Peyer's patch (tissue), 4 donors: ENCODE data around the gene HP1BP3. TPM values are rescaled to one million over a fixed set of nuclear protein-coding genes. Genes with fewer than 3 reads are reported as not detected.

Experiments used
- DNase-seq, 3 donors: peaks; one replicate each; pipeline ENCODE4 v3.0.0-alpha.2; 2017 to 2019
- H3K27ac ChIP-seq, 4 donors: fragments of 200-600 bp; sonication (generic); one replicate each; pipeline ENCODE4 v1.5.1; 2016 to 2019
- H3K27me3 ChIP-seq, 2 donors: fragments of 200-600 bp; sonication (generic); one replicate each; pipeline ENCODE4 v1.5.1; 2019
- H3K36me3 ChIP-seq, 3 donors: fragments of 200-600 bp; sonication (generic); one replicate each; pipeline ENCODE4 v1.5.1; 2016 to 2019
- H3K4me1 ChIP-seq, 4 donors: fragments of 200-600 bp; sonication (generic); one replicate each; pipeline ENCODE4 v1.5.1; 2016 to 2019
- H3K4me3 ChIP-seq, 4 donors: fragments of 200-600 bp; sonication (generic); 1 replicate in 3 of 4; 2 replicates in 1 of 4; pipeline ENCODE4 v1.5.1; 2016 to 2019; ENCODE audit warnings: mild to moderate bottlenecking in 1 of 4
- H3K9me3 ChIP-seq, 4 donors: fragments of 200-600 bp; sonication (generic); one replicate each; pipeline ENCODE4 v1.5.1; 2016 to 2019; ENCODE audit warnings: mild to moderate bottlenecking in 1 of 4
- POLR2A ChIP-seq, 2 donors: fragments of 450-650 bp; IDR thresholded peaks; one replicate each; pipeline ENCODE4 v1.5.1; 2017; ENCODE audit warnings: antibody characterized with exemption in 2 of 2, mild to moderate bottlenecking in 2 of 2, moderate library complexity in 2 of 2
- total RNA-seq, 4 donors: library from RNA; depleted of rRNA; stranded (reverse); fragments of >200 nt; gene quantifications; one replicate each; pipeline ENCODE4 v1.1.0, GENCODE V29; 2016
- TF ChIP-seq, protein P1 (sequence below), 6 experiments: fragments of 450-650 bp in 4 of 6; fragments of 200-600 bp in 2 of 6; sonication (generic) in 1 of 6; IDR thresholded peaks; one replicate each; pipeline ENCODE4 v1.5.1; 2017 to 2019; ENCODE audit warnings: antibody characterized with exemption in 6 of 6, mild to moderate bottlenecking in 3 of 6, moderate library complexity in 1 of 6

The HP1BP3 gene
- total RNA-seq, 4 donors from 2014 or later: 259 to 1,144 (median 287) TPM

DNA sequence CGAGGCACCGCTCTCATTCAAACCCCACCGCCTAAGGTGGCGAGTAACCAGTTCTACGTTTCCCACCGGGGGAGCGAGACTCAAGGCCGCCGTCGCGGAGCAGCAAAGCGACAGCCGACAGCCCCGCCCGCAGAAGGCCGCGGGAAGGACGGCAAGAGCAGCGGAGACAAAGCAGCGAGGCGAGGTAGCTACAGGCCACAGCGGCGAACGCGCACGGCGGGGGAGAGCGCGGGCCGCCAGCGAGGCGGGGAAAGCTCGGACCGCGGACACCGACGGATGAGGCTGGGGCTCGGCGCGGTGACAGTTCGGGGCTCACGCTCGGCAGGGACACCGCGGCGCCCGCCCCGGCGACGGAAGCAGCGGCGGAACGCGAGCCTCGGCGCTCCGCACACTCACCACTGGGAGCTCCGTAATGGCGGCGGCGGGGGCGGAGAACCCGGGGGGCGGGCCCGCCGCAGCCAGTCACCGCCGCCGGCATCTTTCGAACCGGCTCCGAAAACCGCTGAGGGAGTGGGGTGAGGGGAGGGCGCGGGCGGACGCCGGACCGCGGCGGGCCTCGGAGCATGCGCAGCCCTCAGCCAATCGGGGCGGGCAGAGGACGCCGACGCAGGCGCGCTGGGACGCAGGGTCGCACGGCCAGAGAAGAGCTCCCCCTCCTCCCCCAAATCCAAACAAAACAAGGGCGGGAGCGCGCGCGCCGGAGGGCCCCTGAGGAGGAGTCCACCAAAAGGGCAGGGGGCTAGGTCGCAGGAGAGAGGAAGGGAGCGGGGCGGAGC lies 666 bp downstream of the HP1BP3 start:
- H3K27ac ChIP-seq: peak overlapping the region; percentile 93 to 99 (median 98)
- peak; percentile 26 to 67 for TF ChIP-seq POLR2A (IDR thresholded peaks at IDR 0.05)
- TF ChIP-seq, protein P1, sequence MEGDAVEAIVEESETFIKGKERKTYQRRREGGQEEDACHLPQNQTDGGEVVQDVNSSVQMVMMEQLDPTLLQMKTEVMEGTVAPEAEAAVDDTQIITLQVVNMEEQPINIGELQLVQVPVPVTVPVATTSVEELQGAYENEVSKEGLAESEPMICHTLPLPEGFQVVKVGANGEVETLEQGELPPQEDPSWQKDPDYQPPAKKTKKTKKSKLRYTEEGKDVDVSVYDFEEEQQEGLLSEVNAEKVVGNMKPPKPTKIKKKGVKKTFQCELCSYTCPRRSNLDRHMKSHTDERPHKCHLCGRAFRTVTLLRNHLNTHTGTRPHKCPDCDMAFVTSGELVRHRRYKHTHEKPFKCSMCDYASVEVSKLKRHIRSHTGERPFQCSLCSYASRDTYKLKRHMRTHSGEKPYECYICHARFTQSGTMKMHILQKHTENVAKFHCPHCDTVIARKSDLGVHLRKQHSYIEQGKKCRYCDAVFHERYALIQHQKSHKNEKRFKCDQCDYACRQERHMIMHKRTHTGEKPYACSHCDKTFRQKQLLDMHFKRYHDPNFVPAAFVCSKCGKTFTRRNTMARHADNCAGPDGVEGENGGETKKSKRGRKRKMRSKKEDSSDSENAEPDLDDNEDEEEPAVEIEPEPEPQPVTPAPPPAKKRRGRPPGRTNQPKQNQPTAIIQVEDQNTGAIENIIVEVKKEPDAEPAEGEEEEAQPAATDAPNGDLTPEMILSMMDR (IDR thresholded peaks at IDR 0.05): no peak
- H3K36me3 ChIP-seq: no peaks in the 10 kb centered on the region
- H3K27me3 ChIP-seq: no peaks in the 10 kb centered on the region
- peak; percentile 88 to 97 (median 97) for DNase-seq
- H3K4me1 ChIP-seq: peaks cover 3 to 20% (median 6%) of the 10 kb centered on the region in 4 donors
- no peaks in the 10 kb centered on the region for H3K9me3 ChIP-seq
- H3K4me3 ChIP-seq: peak overlapping the region; percentile 78 to 96 (median 83)

DNA sequence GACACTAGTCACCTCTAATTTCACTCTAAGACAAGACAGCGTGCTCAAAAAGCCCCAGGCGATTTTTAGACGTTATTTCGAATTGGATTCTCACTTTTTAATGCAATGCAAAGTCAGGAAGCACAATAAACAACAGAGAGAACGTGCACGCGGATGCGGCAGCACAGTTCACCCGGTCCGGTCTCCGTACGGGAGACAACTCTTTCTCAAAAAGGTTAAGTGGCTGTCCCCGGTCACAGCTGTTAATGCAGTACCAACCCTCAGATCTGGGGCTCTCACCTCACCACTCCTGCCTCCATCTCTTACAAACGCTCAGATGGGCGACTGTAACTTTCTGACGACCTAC lies 1.2 kb downstream of the HP1BP3 start:
- no peak for TF ChIP-seq POLR2A (IDR thresholded peaks at IDR 0.05)
- TF ChIP-seq, protein P1 (IDR thresholded peaks at IDR 0.05): no peak
- Histone ChIP-seq H3K4me3 (peak overlapping the region; percentile 78 to 96 (median 83)), H3K27me3 (no peaks in the 10 kb centered on the region), H3K36me3 (no peaks in the 10 kb centered on the region), H3K4me1 (peaks cover 3 to 20% (median 6%) of the 10 kb centered on the region in 4 donors), H3K9me3 (no peaks in the 10 kb centered on the region), H3K27ac (peak overlapping the region; percentile 93 to 99 (median 98))
- DNase-seq: no peak

DNA sequence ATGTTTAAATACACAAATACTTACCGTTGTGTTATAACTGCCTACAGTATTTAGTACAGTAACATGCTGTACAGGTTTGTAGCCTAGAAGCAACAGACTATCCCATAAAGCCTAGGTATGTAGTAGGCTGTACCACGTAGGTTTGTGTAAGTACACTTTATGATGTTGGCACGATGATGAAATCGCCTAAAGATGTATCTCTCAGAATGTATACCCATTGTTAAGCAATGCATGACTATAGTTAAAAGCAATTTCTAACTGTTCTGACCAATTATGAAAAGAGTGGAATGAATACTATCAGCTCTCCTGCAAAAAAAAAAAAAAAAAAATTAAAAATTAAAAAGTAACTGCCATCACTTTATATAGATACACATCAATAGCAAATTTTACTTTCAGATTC lies 11.4 kb downstream of the HP1BP3 start:
- TF ChIP-seq POLR2A (IDR thresholded peaks at IDR 0.05): no peak
- TF ChIP-seq, protein P1 (IDR thresholded peaks at IDR 0.05): no peak
- H3K9me3 ChIP-seq: no peaks in the 10 kb centered on the region
- no peaks in the 10 kb centered on the region for H3K27me3 ChIP-seq
- H3K4me3 ChIP-seq: no peak overlapping the region
- no peak overlapping the region for H3K27ac ChIP-seq
- H3K36me3 ChIP-seq: peaks cover 0 to 70% (median 0%) of the 10 kb centered on the region in 3 donors
- H3K4me1 ChIP-seq: no peaks in the 10 kb centered on the region
- DNase-seq: no peak

DNA sequence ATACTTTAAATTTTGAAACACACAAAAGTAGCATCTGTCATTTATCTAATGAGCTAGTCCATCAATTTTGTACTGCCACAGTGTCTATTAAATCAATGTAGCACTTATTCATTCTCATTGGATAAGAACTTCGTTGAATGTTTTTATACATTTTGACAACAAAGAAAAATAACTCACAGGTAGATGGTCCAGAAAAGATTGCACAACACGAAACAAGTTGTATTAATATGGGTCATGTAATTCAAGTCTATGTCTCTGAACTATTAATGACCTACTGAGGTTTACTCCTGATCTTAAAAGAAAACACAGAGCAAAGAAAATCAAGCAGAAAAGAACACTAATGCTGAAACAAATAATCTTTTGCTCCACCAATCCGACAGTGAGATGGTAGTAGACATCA lies 15.3 kb downstream of the HP1BP3 start:
- H3K27ac ChIP-seq: no peak overlapping the region
- peaks cover 0 to 99% (median 0%) of the 10 kb centered on the region in 3 donors for H3K36me3 ChIP-seq
- no peak for TF ChIP-seq POLR2A (IDR thresholded peaks at IDR 0.05)
- TF ChIP-seq, protein P1 (IDR thresholded peaks at IDR 0.05): no peak
- DNase-seq: no peak
- H3K4me1 ChIP-seq: no peaks in the 10 kb centered on the region
- no peaks in the 10 kb centered on the region for H3K27me3 ChIP-seq
- no peaks in the 10 kb centered on the region for H3K9me3 ChIP-seq
- no peak overlapping the region for H3K4me3 ChIP-seq

DNA sequence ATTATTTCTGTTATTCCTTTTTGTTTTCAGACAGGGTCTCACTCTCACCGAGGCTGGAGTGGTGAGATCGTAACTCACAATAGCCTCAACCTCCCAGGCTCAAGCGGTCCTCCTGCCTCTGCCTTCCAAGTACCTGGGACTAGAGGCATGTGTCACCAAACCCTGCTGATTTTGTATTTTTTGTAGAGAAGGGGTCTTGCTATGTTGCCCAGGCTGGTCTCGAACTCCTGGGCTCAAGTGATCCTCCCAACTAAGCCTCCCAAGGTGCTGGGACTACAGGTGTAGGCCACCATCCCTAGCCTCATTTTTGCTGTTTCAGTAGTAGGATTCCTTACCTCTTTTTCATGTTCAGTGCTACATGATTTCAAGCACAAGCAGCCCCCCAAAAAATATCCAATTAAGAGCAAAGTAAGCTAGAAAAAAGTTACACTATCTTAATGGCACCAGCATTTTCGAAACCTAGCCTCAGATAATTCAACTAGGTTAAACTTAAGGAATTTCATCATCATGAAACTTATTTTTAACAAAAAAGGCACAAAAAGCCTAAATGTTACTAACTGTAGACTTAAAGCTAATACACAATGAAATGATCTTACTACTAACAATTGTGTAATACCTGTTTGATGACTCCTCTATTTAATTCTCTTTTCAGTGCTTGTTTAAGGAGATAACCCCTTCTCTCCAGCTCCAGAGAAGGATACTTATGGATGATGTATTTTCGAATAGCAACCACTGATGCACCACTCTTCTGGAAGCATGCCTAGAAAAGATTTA lies 16.6 kb downstream of the HP1BP3 start:
- no peak for DNase-seq
- no peaks in the 10 kb centered on the region for H3K27me3 ChIP-seq
- TF ChIP-seq, protein P1 (IDR thresholded peaks at IDR 0.05): no peak
- TF ChIP-seq POLR2A (IDR thresholded peaks at IDR 0.05): no peak
- no peaks in the 10 kb centered on the region for H3K9me3 ChIP-seq
- no peak overlapping the region for H3K27ac ChIP-seq
- H3K36me3 ChIP-seq: peaks cover 0 to 99% (median 0%) of the 10 kb centered on the region in 3 donors
- H3K4me3 ChIP-seq: no peak overlapping the region
- no peaks in the 10 kb centered on the region for H3K4me1 ChIP-seq
